Amniotic epithelial cell (primary cell): ENCODE measurements around the gene ADAM30.
"Not testable (repeated sequence)": the region's sequence is repeated elsewhere in the genome, so short reads cannot be mapped to it uniquely, and the experiment has no call there.

Experiments used
- DNase-seq: peaks from one replicate; pipeline ENCODE4 v3.0.0-alpha.2; 2010; ENCODE audit warnings: low read depth

The ADAM30 gene

DNA sequence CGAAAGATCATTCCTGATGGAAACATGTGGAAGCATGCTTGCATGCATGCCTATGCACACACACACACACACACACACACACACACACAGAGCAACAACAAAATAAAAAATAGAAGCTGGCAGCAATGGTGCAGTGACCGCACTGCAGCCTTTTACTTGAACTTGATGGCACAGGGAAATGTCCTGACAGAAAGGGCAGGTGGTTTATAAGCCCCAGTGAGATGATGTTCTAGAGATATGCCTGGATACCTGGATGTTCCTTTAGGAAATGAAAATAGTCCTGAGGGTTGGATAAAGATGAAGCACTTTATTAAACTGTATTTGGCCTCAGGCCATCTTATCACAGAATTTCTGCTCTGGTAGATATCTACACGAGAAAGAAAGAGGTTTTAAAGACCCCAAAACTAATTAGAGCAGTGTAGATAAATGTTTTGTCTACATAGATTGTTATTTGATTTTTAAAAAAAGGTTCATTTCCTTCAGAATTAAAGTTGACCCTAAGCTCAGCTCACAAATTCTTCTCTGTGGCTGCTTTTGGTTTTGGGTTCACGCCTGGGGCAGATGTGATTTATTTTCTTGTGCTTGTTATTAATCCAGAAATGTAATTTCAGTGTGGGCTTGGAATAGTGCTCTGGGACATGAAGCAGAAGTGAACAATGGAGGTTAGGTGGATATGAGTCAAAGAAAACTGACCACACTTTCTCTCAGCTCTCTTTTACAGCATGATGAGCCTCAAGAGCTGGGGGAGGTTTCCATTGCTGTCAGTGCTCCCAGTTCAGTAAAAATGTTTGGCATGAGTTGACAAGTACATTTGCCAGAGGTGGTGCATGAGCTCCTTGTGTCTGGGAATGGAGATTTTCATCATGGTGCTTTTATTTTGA, 22.9 kb downstream of the ADAM30 start:
- DNase-seq = peak; percentile 99

DNA sequence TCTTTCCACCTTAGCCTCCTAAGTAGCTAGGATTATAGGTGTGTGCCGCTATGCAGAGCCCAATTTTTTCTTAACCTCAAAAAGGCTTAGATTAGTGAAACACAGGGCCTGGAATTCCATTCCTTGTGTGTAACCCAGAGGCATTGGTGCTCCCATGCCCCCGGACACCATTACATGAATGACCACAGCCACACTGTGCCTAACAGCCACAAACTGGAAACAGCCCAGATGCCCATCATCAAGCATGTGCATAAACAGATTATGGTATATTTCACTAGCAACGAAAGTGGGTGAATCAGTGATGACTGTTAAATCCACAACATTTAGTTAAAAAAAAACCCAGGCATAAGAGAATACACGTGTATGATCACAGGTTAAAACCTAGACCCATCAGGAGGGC, 24.4 kb downstream of the ADAM30 start:
- peak; percentile 78 for DNase-seq

GRCh38 chr1:119870917-119871596, 25.3 kb downstream of the ADAM30 start:
- peak; percentile 69 for DNase-seq

DNA sequence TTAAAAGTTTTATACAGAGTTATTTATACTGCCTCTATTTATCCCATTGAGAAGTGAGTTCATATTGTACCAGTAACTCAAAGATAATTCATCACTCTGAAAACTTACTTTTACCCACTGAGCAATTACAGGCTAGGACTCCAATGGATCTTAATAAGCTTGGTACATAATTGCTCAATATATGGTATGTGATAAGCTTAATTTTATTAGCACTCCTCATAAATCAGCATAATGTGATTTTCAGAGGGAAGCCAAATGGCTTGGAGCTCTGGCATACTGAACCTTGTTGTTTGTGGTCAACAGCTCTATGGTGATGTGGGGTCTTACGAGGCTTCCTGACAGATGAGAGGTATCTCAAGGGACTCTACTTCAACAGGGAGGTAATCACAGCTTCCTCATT, 26.3 kb downstream of the ADAM30 start:
- peak; percentile 21 for DNase-seq

DNA sequence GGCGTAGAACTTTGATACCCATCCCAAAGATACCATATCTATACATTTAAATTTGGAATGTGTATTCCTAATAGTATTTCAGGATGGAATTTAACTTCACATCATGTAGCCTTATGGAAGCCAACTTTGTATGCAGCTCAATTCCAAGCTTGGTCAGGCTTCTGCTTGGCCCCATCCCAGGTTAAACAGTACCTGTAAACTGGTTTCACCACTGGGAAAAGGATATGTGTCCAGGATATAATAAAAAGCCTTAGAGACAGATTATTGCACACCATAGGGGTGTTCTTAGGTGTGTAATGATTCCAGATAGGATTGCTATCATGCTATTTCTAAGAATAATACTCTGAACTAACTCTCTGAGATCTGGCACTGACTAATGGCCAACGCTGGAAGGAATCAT, 28.1 kb downstream of the ADAM30 start:
- DNase-seq = no peak

- DNase-seq = no peak
Measured at GRCh38 chr1:119866451-119866850, 29.9 kb downstream of the ADAM30 start.

DNA sequence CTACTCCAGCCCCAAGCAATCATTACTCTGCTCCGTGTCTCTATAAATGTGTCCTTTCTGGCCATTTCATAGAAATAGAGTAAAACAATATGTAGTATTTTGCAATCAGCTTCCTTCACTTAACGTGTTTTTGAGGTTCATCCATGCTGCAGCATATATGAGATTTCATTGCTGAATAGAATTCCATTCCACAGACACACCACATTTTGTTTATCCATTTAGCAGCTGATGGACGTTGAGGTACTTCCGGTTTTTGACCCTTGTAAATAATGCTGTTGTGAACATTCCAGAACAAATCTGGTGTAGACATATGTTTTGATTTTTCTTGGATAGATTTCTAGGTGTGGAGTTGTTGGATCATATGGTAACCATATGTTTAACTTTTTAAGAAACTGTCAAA, 30.7 kb downstream of the ADAM30 start:
- DNase-seq = peak; percentile 66

DNA sequence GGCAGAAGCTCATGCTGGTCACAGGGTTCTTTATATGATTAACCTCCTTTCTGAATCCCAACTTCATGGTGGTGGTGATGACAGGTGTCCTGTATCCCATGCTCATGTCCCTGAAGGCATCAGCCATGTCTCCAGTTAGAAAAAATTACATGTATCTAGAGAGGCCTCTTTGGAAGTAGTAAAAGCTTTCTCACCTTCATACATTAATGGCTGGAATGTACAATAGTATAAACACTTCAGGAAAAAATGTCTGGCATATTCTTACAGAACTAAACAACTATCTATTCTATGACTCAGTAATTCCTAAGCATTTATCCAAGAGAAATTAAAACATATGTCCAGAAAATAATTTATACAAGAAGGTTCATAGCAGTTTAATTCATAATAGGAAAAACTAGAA, 34.0 kb downstream of the ADAM30 start:
- DNase-seq = peak; percentile 42

DNA sequence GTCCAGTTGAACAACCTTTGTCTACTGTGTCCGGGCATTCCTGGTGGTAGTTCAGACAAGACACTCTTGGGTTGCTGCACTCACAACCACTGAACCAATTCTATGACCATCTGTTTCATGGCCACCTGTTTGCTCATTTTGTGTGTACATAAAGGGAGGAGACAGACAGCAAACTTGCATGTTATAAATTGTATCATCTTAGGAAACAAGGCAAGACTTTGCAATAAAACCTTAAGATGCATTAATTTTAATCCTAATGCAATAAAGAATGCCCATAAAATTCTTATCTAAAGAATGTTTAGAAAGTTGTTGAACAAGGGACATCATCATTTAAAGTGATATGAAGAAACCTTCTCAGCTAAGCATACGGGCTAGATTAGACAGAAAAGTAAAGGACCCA, 34.8 kb downstream of the ADAM30 start:
- no peak for DNase-seq

DNA sequence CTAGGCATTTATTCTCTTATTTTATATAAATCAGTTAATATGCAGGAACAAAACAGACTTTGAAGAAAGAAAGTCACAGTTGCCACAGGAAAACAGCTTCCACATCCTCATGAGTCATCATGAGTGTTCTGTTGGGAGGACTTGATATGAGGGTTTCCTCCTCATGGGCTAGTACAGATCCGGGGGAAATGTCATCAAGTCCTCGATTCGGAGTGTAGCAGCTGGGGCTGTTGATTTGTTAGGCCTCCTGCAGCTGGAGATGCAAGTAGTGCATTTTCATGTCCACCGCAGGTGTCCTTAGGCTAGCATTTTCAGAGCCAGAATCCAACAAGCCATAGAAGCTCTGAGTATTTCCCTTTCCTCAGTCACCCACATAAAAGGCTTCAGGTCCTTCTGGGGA, 36.7 kb downstream of the ADAM30 start:
- DNase-seq = peak; percentile 73

GRCh38 chr1:119858556-119859214, 37.6 kb downstream of the ADAM30 start:
- DNase-seq = not testable (repeated sequence)

GRCh38 chr1:119858126-119858525, 38.2 kb downstream of the ADAM30 start:
- DNase-seq = no peak

DNA sequence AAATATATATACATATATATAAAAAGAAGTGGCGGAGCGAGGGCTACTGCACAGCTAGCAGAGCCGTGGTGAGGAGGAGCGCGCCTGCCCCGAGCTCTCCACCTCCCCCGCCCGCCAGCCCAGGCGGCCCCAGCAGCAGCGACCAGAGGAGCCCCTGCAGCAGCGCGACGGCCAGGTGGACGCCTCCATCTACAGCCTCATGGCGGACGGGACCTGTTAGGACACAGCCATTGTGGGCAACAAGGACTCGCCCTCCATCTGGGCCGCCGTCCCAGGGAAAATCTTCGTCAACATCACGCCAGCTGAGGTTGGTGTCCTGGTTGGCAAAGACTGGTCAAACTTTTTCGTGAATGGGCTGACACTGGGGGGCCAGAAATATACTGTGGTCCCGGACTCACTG, 43.2 kb downstream of the ADAM30 start:
- DNase-seq = no peak

DNA sequence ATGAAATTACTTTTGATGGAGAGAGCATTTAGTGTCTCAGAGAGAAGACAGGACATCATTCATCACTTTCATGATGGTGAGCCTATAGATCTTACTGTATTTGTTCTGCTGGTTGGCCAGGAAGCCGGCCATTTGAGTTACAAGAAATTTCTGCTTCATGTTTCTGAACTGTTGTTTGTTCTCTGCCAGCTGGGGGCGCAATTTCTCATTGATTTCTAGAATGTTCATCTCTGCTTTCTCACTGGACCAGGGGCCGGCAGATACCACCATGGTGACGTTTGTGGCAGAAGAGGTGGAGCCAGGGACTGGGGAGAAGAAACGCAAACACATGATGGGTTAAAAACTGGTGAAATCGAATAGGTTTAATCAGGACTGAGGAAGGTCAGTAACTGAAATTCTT, 52.1 kb downstream of the ADAM30 start:
- peak; percentile 15 for DNase-seq
